ENCODE measurements around the gene ACOX1. TPM values are rescaled to one million over a fixed set of nuclear protein-coding genes. Genes with fewer than 3 reads are reported as not detected.

ACOX1 gene
- total RNA-seq, 1 experiment from 2014 or later: 50.2 TPM

- Histone ChIP-seq H4K20me1 (ENCODE audit: insufficient read depth) (no peaks in the 10 kb centered on the region), H3K4me1 (ENCODE audit: control insufficient read depth in 1 of 2, insufficient read depth in 2 of 2, low read length in 2 of 2) (peaks cover 0 to 14% of the 10 kb centered on the region in 2 experiments; a peak in 2 of 4 replicates), H3K4me3 (replicated peaks in 1 of 2; ENCODE audit: low read depth in 1 of 2, low read length in 2 of 2) (no peak overlapping the region), H3K9ac (ENCODE audit: low read length) (no peak overlapping the region), H3K9me2 (ENCODE audit: insufficient read depth) (no peaks in the 10 kb centered on the region), H3K4me2 (ENCODE audit: low read length) (no peak overlapping the region), H2AFZ (ENCODE audit: low read depth, low read length, poor library complexity, severe bottlenecking) (no peak overlapping the region), H3K9me3 (ENCODE audit: control insufficient read depth in 1 of 2, insufficient read depth in 1 of 2, low read depth in 1 of 2, low read length in 2 of 2) (no peaks in the 10 kb centered on the region), H3K79me2 (ENCODE audit: insufficient read depth, low read length) (no peaks in the 10 kb centered on the region), H3K36me3 (ENCODE audit: control insufficient read depth in 1 of 2, insufficient read depth in 2 of 2, low read length in 2 of 2) (peaks cover 28 to 31% of the 10 kb centered on the region in 2 experiments; a peak in 3 of 4 replicates), H3K27me3 (ENCODE audit: insufficient read depth, low read length) (no peaks in the 10 kb centered on the region), H3K27ac (ENCODE audit: low read depth, low read length) (no peak overlapping the region; the same call in 1 of the 2 replicates)
- TSS peak; percentile 24 for BruUV-seq (replicated peaks)
- TF ChIP-seq ZNF274 (IDR thresholded peaks at IDR 0.05; ENCODE audit: low read depth, low read length) (no peak), RAD21 (IDR thresholded peaks at IDR 0.05; ENCODE audit: low read depth) (no peak), JUND (IDR thresholded peaks at IDR 0.05) (no peak), CBX3 (IDR thresholded peaks at IDR 0.05; ENCODE audit: low read depth) (no peak), FOSL1 (IDR thresholded peaks at IDR 0.05; ENCODE audit: low read depth) (no peak), TCF7L2 (IDR thresholded peaks at IDR 0.05; ENCODE audit: borderline replicate concordance, extremely low read depth, insufficient read depth, insufficient read length) (no peak)
- ATAC-seq: no peak
- CTCF ChIA-PET: interaction anchor here (1.8 to 7.1 kb wide), 2 partner anchors 9 to 104 kb away, joined by 8 to 68 read pairs; partner anchors contain the start of genes CDK3 and MRPL38
- POLR2A ChIA-PET: interaction anchor here (1.1 kb wide), 1 partner anchor 20 kb away, joined by 3 read pairs; no protein-coding TSS in a partner anchor
- no peak for DNase-seq (ENCODE audit: low read depth, low spot score)
- intact Hi-C loops (cut with micrococcal nuclease): no loop called here
- RAD21 ChIA-PET (ENCODE audit: low non-redundant PET in 1 of 2, low total read pairs in 2 of 2, uncharacterized antibody in 2 of 2, unreplicated experiment in 2 of 2): no interaction called here
Measured at GRCh38 chr17:76009447-76009846, 30.5 kb upstream of the ACOX1 start.

GRCh38 chr17:76008630-76009425 is 29.9 kb upstream of the ACOX1 start:
- H3K27me3 ChIP-seq (ENCODE audit: insufficient read depth, low read length): no peaks in the 10 kb centered on the region
- H3K4me3 ChIP-seq (replicated peaks in 1 of 2; ENCODE audit: low read depth in 1 of 2, low read length in 2 of 2): no peak overlapping the region
- H3K27ac ChIP-seq (ENCODE audit: low read depth, low read length): no peak overlapping the region
- no peak overlapping the region for H2AFZ ChIP-seq (ENCODE audit: low read depth, low read length, poor library complexity, severe bottlenecking)
- peaks cover 23 to 31% of the 10 kb centered on the region in 2 experiments; a peak in 2 of 4 replicates for H3K36me3 ChIP-seq (ENCODE audit: control insufficient read depth in 1 of 2, insufficient read depth in 2 of 2, low read length in 2 of 2)
- ChIA-PET RAD21 (ENCODE audit: low non-redundant PET in 1 of 2, low total read pairs in 2 of 2, uncharacterized antibody in 2 of 2, unreplicated experiment in 2 of 2) (no interaction called here), POLR2A (no interaction called here), CTCF (interaction anchor here (0.5 to 7.1 kb wide), 4 partner anchors 9 to 1268 kb away, joined by 3 to 68 read pairs (median 8); partner anchors contain the start of genes CDK3 and MRPL38)
- no peak overlapping the region for H3K4me2 ChIP-seq (ENCODE audit: low read length)
- H3K9me2 ChIP-seq (ENCODE audit: insufficient read depth): no peaks in the 10 kb centered on the region
- no peak for TF ChIP-seq CTCF (IDR thresholded peaks at IDR 0.05 in 2 of 3, conservative IDR thresholded peaks at IDR 0.05 in 1 of 3; ENCODE audit: borderline replicate concordance in 1 of 3, insufficient read depth in 1 of 3, low read depth in 2 of 3, low read length in 2 of 3)
- TF ChIP-seq REST (IDR thresholded peaks at IDR 0.05; ENCODE audit: low read depth): no peak
- TF ChIP-seq ZFX (IDR thresholded peaks at IDR 0.05): no peak
- H3K79me2 ChIP-seq (ENCODE audit: insufficient read depth, low read length): no peaks in the 10 kb centered on the region
- H4K20me1 ChIP-seq (ENCODE audit: insufficient read depth): no peaks in the 10 kb centered on the region
- no peaks in the 10 kb centered on the region for H3K9me3 ChIP-seq (ENCODE audit: control insufficient read depth in 1 of 2, insufficient read depth in 1 of 2, low read depth in 1 of 2, low read length in 2 of 2)
- no peak overlapping the region for H3K9ac ChIP-seq (ENCODE audit: low read length)
- ATAC-seq: no peak
- no TSS peak for BruUV-seq (replicated peaks)
- intact Hi-C loops (cut with micrococcal nuclease): no loop called here
- DNase-seq (ENCODE audit: low read depth, low spot score): no peak
- H3K4me1 ChIP-seq (ENCODE audit: control insufficient read depth in 1 of 2, insufficient read depth in 2 of 2, low read length in 2 of 2): peaks cover 0 to 13% of the 10 kb centered on the region in 2 experiments; a peak in 2 of 4 replicates

Data from HCT116 (cell line).